GM12892 (cell line): ENCODE measurements around the gene MIER1.

ENCODE experiments used
- POLR2A ChIP-seq: IDR thresholded peaks from 2 replicates; pipeline ENCODE4 v1.6.1; 2011; ENCODE audit warnings: low read depth, low read length, control low read depth
- POLR2AphosphoS5 ChIP-seq: IDR thresholded peaks from 2 replicates; pipeline ENCODE4 v1.6.1; 2011; ENCODE audit warnings: low read depth, low read length, control low read depth

DNA sequence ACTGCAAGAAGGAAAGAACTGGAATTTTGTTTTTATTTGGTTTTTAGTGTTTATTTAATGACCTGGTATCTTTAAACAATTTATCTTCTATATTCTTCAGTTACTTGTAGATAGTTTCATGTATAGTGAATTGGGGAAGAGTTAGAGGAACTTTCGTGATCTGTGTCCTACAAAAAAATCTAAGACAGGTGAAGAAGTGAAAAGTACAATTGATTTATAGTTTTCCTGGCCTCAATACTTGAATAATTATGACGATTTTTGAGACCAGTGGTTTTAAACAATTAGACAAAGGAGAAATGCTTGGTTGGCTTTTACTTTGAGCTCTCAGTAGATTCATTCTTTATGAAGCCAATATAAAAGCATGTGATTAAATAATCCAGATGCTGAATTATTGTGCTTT lies 7.5 kb downstream of the MIER1 start:
- TF ChIP-seq POLR2AphosphoS5 (no peak), POLR2A (no peak)
